ENCODE measurements around the gene MUC13.

The MUC13 gene

GRCh38 chr3:124950026-124950425, 15.5 kb upstream of the MUC13 start:
- DNase-seq (ENCODE audit: low spot score), result no peak

- DNase-seq (ENCODE audit: low spot score), result no peak
Observed at GRCh38 chr3:124942613-124943012, 8.1 kb upstream of the MUC13 start.

DNA sequence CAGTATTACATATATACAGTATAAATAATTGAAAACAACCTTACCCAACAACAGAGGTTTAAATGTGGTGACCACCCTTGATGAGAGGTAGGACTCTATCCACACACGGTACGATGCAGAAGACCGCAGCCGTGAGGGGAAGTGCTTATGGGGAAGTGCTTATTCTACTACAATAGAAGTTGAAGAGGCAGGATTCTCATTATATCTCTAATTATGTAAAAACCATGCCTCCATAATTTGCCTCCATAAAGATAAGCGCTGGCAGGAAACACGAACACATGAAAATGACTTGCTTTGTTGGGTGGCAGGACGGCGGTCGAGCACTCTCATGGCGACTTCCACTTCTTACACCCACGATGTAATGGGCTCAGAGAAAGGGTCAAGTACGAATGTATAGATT, 7.2 kb upstream of the MUC13 start:
- no peak for DNase-seq (ENCODE audit: low spot score)

DNA sequence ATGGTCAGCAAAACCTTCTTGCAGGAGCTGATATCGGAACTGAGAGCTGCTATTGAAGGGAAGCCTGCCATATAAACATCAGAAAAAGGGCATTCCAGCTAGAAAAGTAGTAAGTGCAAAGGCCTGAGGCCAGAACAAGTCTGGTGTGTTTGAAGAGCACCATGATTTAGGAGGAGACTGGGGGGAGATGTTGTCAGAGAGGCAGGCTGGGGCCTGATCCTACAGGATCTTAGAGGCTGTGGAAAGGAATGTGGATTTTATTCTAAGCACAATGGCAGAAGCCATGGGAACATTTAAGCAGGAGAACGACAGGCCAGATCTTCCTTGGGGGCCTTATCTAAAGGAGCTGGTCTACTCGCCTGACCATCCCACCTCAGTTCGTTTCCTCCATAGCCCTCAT, 5.1 kb upstream of the MUC13 start:
- no peak for DNase-seq (ENCODE audit: low spot score)

GRCh38 chr3:124938896-124939295, 4.3 kb upstream of the MUC13 start:
- DNase-seq (ENCODE audit: low spot score), result no peak

DNA sequence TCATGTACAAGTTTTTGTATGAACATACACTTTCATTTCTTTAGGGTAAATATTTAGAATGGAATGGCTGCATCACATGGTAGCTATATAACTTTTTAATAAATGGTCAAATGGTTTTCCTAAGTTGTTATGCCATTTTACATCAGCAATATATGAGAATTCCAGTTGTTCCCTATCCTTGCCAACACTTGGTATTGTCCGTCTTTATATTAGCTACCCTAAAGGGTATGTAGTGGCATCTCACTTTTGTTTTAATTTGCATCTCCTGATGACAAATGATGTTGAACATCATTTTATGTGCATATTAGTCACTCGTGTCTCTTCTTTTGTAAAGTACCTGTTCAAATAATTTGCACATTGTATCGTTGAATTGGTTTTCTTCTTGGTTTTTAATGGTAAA, 2.5 kb upstream of the MUC13 start:
- DNase-seq (ENCODE audit: low spot score), result no peak

GRCh38 chr3:124935794-124936542, 1.4 kb upstream of the MUC13 start:
- no peak for DNase-seq (ENCODE audit: low spot score)

- no peak for DNase-seq (ENCODE audit: low spot score)
Observed at GRCh38 chr3:124935264-124935663, 713 bp upstream of the MUC13 start.

GRCh38 chr3:124928333-124929202, 6.0 kb downstream of the MUC13 start:
- peak; percentile 38 for DNase-seq (ENCODE audit: low spot score)

GRCh38 chr3:124927574-124928045, 6.9 kb downstream of the MUC13 start:
- DNase-seq (ENCODE audit: low spot score), result no peak

DNA sequence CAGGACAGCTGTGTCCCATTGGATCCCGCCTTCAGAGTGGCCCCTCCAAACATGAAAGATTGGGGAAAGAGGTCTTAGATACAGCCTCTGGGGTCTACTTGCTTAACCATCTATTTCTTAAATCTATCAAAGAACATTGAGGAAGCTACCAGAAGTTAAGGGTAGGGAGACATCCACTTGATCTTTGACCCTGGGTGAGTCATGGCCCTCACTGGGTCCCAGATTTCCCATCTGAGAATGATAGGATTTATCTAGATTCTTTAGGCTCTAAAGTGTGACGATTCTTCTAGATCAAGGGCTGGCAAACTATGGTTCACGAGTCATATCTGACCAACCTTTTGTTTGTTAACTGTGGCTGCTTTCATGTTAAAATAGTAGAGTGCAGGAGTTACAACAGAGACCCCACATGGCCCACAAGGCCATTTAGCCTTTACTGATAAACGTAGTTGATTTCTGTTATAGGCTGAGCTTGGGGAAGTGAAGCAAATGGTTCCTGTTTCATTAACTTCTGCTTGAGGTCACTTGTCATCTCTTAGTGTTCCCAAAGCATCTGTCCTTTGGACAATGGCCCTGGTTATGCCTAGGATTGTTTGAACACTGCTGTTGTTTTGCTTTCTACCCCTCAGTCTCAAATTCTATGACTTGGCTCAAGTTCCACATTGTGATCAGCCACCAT, 8.0 kb downstream of the MUC13 start:
- no peak for DNase-seq (ENCODE audit: low spot score)

GRCh38 chr3:124924741-124925140, 9.8 kb downstream of the MUC13 start:
- no peak for DNase-seq (ENCODE audit: low spot score)

GRCh38 chr3:124923833-124924232, 10.7 kb downstream of the MUC13 start:
- DNase-seq (ENCODE audit: low spot score), result no peak

DNA sequence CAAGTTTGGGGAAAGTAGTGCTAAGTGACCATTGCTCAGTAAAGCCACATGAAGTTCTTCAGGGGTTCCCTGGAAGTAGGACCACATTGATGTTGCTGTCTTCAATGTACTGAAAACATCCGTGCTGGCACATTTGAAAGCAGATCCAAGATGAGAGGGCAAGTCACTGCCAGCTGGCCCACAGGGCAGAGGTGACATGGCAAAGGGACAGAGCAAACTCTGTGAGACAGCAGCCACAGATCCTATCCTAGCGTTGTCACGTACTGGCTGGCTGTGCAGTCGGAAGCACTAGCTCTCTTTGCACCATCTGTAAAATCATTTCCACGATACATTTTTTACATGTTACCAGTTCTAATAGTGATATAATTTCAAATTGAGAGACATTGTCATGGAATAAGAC, 13.8 kb downstream of the MUC13 start:
- DNase-seq (ENCODE audit: low spot score), result no peak

DNA sequence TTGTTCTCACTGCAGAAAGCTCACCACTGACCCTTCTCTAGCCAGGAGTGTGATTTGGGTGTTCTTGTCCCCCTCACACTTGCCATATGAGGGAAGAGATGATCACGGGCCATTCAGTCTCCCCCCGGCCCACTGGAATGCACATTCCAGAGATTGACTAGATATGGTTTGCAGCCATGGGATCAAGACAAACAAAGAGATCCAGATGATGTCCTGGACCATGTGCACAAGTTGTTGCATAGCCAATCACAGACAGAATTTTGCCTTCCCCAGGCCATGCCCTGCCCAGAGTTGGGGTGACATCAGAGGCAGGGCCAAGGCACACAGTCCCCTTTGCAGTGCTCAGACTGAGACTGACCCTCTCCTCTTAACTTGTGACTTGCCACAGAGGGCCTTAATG, 14.8 kb downstream of the MUC13 start:
- DNase-seq (ENCODE audit: low spot score), result no peak

- DNase-seq (ENCODE audit: low spot score), result no peak
Observed at GRCh38 chr3:124918524-124918923, 16.0 kb downstream of the MUC13 start.

- DNase-seq (ENCODE audit: low spot score), result no peak
Observed at GRCh38 chr3:124916837-124917409, 17.6 kb downstream of the MUC13 start.

- no peak for DNase-seq (ENCODE audit: low spot score)
Observed at GRCh38 chr3:124915254-124915653, 19.3 kb downstream of the MUC13 start.

GRCh38 chr3:124907957-124908356, 26.6 kb downstream of the MUC13 start:
- no peak for DNase-seq (ENCODE audit: low spot score)

GRCh38 chr3:124904835-124905492, 29.6 kb downstream of the MUC13 start:
- no peak for DNase-seq (ENCODE audit: low spot score)

GRCh38 chr3:124903896-124904834, 30.4 kb downstream of the MUC13 start:
- DNase-seq (ENCODE audit: low spot score), result no peak

All from germinal center (tissue), 1 donor.